ENCODE results near the gene CYP2C8.

DNA sequence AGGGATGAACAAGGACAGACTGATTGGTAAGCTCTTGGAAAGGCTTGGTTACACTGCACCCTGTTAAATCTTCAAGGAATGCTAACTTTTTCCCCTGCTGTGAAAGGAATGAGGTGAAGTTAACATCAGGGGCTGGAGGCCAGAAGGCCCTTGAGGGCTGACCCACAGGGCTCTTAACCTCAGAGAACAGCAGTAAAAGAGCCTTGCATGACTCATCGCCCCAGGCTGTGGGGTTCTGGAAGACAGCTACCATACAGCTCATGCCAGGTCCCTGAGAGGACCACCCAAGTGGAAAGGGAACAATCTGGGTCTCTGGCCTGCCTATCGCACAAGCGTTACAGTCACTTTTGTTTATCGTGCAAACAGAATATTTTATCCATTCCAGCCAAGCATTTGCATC lies 76.5 kb downstream of the CYP2C8 start:
- TF ChIP-seq EZH2phosphoT487 (IDR thresholded peaks at IDR 0.05; ENCODE audit: low read length) = no peak
- TF ChIP-seq, protein P1, sequence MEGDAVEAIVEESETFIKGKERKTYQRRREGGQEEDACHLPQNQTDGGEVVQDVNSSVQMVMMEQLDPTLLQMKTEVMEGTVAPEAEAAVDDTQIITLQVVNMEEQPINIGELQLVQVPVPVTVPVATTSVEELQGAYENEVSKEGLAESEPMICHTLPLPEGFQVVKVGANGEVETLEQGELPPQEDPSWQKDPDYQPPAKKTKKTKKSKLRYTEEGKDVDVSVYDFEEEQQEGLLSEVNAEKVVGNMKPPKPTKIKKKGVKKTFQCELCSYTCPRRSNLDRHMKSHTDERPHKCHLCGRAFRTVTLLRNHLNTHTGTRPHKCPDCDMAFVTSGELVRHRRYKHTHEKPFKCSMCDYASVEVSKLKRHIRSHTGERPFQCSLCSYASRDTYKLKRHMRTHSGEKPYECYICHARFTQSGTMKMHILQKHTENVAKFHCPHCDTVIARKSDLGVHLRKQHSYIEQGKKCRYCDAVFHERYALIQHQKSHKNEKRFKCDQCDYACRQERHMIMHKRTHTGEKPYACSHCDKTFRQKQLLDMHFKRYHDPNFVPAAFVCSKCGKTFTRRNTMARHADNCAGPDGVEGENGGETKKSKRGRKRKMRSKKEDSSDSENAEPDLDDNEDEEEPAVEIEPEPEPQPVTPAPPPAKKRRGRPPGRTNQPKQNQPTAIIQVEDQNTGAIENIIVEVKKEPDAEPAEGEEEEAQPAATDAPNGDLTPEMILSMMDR (IDR thresholded peaks at IDR 0.05; ENCODE audit: low read length) = no peak

Data from MM.1S (cell line).